ENCODE data around the gene CCDC121.

- no peak for TF ChIP-seq PATZ1 (CRISPR knock-in tag; IDR thresholded peaks at IDR 0.05; ENCODE audit: borderline replicate concordance)
- no peak for TF ChIP-seq ZFP3 (CRISPR knock-in tag; IDR thresholded peaks at IDR 0.05)
- TF ChIP-seq OSR1 (CRISPR knock-in tag; IDR thresholded peaks at IDR 0.05): no peak
- no peak for TF ChIP-seq CREB5 (CRISPR knock-in tag; IDR thresholded peaks at IDR 0.05; ENCODE audit: low read depth)
- no peak for TF ChIP-seq ZFP30 (CRISPR knock-in tag; IDR thresholded peaks at IDR 0.05)
- TF ChIP-seq TCF4 (CRISPR knock-in tag; IDR thresholded peaks at IDR 0.05; ENCODE audit: borderline replicate concordance): no peak
- TF ChIP-seq RARB (CRISPR knock-in tag; IDR thresholded peaks at IDR 0.05): no peak
- TF ChIP-seq TOX (CRISPR knock-in tag; IDR thresholded peaks at IDR 0.05; ENCODE audit: borderline replicate concordance): no peak
- no peak for TF ChIP-seq BACH2 (CRISPR knock-in tag; IDR thresholded peaks at IDR 0.05; ENCODE audit: borderline replicate concordance)
- no peak for TF ChIP-seq ESRRG (CRISPR knock-in tag; IDR thresholded peaks at IDR 0.05)
- no peak for TF ChIP-seq CSRNP3 (CRISPR knock-in tag; IDR thresholded peaks at IDR 0.05)
- no peak for TF ChIP-seq ZNF8 (CRISPR knock-in tag; IDR thresholded peaks at IDR 0.05)
Observed at GRCh38 chr2:27664154-27664574, 35.4 kb upstream of the CCDC121 start.

All from SK-N-SH treated with all-trans-retinoic acid at 6 μM for 48 hours (cell line).